ENCODE data around the gene AGAP1.
A peak's percentile ranks its signal among the peaks of the same experiment; 100 is the strongest.
"Not testable (repeated sequence)": the region's sequence is repeated elsewhere in the genome, so short reads cannot be mapped to it uniquely, and the experiment has no call there.

Gene AGAP1

DNA sequence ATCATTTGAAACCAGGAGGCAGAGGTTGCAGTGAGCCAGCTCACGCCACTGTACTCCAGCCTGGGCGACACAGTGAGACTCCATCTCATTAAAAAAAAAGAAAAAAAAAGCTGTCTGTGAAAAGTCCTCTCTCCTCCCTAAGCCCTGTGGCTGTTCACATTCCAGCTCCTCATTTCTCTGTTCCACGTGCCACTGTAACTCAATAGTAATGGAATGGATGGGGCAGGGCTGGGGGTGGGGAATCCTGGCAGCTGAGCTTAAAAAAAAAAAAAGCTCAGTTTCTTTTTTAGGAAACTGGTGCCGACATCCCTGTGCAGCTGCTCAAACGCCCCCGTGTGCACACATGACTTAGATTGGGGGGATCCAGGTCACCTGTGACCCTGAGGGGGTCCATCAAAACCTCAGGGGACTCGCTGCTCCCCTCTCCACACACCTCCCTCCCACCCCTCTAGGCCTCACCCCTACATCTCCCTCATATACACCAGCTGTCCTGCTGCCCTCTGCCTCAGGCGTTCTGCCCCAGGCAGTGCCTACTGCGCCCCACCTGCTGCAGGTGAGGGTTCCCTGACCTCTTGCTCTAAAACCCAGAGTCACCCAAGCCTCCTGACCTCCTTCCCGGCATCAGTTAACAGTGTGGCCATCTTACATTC, 255.4 kb downstream of the AGAP1 start:
- no peak for DNase-seq

DNA sequence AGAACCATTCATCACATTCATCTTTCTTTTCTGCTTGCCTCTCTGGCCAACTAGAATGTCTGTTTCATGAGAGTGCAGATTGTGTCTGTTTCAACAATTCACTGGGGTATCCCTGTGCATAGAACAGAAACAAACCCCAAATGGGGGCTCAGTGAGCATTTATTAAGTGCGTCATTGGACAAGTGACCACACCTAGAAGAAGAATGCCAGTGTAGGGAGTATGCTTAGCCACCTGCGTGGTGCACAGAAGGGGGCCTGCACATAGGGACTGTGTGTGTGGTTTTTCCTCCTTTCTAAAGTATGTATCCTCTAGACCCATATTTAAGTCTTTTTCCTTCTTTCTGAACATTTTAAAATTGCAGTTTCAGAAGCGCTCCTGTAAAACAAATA, 255.9 kb downstream of the AGAP1 start:
- no peak for DNase-seq

GRCh38 chr2:235752846-235753245, 259.0 kb downstream of the AGAP1 start:
- no peak for DNase-seq

DNA sequence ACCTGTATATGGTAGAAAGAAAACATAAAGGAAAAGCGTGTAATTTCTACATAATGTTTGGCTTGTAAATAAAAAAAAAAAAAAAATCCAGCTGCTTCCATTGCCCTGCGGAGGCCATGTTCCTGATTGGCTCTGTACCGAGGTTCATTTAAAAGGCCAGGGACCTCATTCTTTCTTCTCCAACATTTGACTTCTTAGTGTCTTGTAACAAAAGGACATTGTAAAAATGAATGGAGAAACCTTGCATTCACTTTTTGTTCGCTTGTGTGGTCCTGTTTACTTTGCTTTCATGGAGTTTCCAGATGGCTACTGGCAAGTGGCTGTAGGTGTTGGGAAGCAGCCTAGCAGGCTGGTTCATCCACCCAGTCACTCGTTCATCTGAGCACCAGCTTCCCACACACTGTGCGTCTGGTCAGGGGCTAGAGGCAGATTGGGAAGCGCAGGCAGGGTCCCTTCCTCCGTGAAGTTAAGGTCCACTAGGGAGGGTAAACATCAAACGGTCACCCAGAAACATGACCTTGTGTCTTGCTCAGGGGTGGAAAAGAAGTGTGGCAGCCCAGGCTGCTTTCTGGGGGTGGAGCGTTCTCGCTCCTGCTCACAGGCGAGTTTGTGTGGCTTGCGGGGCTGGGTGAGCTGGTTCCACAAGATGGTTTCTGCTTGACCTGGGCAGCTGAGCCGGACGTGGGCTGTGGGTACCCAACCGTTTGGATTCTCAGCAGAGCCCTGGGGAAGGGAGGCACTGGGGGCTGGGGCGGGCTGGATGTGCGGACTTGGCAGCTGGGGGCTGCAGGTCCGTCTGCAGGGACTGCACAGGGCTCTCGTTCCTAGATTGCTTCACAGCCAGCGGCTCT, 260.7 kb downstream of the AGAP1 start:
- DNase-seq: no peak

DNA sequence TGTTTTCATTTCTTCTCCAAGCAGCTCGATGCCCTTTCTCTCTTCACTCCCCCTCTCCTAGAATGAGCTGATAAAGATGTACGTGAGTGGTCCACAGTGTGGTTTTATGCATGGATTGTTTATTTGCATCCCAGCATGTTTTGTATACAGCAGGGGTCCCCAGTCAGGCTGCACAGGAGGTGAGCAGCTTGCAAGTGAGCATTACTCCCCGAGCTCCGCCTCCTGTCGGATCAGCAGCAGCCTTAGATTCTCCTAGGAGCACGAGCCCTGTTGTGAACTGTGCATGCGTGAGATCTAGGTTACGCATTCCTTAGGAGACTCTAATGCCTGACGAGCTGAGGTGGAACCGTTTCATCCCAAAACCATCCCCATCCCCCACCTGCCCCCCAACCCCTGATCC, 262.6 kb downstream of the AGAP1 start:
- DNase-seq: no peak

DNA sequence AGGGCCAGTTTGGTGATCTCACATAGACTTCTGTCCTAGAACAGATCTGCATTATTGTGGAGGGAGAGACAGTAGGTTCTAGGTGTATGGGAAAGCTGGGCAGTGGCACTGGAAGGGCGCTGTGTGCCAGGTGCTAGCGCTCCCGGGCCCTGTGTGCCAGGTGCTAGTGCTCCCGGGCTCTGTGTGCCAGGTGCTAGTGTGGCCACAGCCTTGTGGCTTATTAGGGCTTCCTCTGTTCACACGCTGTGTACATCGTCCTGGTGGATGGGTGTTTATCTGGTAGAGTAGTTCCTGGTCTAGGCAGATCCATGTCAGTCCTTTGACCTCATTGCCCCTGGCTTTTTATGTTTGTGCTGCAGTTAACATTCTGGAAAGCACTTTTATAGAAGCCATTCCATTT, 263.4 kb downstream of the AGAP1 start:
- DNase-seq: no peak

GRCh38 chr2:235757640-235758039, 263.8 kb downstream of the AGAP1 start:
- no peak for DNase-seq

DNA sequence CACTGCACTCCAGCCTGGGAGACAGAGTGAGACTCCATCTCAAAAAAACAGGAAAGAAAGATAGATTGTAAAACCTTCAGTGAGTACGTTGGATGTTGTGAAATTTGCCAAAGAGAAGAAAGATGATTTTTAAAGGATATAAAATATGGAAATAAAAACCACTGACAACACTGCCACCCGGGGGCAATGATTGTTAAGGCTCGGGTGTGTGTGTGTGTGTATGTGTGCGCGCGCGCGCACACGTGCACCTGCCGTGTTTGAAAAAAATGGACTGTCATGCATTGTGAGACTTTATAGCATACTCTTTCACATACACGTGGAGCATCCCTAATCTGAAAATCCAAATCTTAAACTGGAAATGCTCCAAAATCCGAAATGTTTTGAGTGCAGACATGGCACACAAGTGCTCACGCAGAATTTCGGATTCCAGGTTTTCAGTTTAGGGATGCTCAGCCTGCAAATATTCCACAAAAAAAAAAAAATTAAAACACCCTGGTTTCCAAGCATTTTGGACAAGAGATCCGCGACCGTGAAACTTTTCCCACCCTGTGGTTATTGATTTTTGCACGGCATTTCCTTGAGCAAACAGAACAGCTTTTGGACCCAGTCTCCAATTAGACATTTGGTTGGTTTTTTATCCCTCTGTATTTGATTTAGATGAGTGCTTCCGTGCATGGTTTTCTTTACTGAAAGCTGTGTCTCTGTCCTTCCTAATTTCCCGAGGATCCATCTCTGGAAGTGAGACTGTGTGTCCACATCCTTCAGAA, 269.2 kb downstream of the AGAP1 start:
- no peak for DNase-seq

DNA sequence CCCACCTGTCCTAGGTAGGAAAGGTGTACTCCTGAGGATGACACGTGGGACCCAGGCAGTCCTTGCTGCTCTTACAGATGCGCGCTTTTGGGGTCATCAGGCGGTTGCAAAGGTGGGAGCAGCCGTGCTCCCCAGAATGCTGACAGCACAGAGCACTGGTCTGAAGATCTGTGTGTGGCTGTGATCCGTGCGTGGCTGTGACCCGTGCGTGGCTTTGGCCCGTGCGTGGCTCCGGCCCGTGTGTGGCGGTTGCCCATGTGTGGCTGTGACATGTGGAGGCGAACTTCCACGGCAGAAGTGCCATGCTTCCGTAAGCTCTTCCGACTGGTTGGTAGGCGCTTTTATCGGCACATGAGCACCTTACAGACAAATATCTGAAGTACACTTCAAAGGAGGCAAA, 270.0 kb downstream of the AGAP1 start:
- DNase-seq: no peak

DNA sequence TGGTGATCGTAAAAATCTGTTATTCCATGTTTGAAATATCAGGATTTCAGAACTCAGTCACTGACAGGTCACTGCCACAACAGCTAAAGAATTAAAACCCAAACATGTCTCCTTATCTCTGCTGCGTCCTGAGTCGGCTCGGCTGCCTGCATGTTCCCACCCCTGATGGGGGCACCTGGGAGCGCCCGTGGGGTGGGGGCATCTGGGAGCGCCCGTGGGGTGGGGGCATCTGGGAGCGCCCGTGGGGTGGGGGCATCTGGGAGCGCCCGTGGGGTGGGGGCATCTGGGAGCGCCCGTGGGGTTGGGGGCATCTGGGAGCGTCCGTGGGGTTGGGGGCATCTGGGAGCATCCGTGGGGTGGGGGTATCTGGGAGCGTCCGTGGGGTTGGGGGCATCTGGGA, 270.6 kb downstream of the AGAP1 start:
- DNase-seq: not testable (repeated sequence)

DNA sequence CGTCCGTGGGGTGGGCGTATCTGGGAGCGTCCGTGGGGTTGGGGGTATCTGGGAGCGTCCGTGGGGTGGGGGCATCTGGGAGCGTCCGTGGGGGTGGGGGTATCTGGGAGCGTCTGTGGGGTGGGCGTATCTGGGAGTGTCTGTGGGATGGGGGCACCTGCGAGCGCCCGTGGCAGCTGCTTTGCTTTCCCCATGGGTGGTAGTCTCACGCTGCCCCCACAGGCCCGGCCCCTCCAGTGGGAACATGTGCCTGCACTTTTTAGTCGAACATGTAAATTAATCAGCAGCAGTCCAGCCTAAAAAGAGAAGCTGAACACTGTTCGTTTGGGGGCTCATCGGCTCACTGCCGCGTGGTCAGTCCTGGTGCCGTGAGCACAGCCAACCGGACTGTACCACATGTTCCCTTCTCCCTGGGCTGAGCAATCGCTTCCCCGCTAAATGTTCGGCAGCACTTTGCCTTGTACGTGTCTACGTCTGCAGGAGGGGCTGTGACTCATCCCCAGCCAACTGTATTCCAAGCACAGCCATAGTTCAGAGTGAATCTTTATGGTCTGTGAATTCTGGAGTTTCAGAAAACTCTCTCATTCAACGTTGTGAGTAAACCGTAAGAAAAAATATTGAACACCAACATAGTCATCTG, 271.5 kb downstream of the AGAP1 start:
- no peak for DNase-seq

DNA sequence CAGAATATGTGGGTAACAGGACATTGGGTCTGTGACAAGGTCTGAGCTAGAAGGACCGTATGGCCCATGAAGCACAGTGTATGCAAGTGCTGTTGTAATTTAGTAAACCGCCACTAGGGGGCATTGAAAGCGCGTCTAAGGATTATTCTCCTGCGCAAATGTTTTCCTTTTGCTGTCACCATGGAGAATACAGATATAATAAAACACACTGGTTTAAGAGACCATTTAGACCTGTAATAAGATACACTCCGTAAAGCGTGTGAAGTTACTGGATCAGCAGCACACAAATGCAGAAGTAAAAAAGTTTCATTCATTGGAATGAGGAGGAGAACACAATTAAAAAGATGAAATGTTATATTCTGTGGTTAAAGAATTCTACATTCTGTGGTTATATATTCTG, 272.4 kb downstream of the AGAP1 start:
- peak; percentile 40 for DNase-seq

GRCh38 chr2:235768606-235769005, 274.8 kb downstream of the AGAP1 start:
- no peak for DNase-seq

GRCh38 chr2:235769046-235769445, 275.2 kb downstream of the AGAP1 start:
- DNase-seq: no peak

- no peak for DNase-seq
Observed at GRCh38 chr2:235770909-235771820, 277.3 kb downstream of the AGAP1 start.

DNA sequence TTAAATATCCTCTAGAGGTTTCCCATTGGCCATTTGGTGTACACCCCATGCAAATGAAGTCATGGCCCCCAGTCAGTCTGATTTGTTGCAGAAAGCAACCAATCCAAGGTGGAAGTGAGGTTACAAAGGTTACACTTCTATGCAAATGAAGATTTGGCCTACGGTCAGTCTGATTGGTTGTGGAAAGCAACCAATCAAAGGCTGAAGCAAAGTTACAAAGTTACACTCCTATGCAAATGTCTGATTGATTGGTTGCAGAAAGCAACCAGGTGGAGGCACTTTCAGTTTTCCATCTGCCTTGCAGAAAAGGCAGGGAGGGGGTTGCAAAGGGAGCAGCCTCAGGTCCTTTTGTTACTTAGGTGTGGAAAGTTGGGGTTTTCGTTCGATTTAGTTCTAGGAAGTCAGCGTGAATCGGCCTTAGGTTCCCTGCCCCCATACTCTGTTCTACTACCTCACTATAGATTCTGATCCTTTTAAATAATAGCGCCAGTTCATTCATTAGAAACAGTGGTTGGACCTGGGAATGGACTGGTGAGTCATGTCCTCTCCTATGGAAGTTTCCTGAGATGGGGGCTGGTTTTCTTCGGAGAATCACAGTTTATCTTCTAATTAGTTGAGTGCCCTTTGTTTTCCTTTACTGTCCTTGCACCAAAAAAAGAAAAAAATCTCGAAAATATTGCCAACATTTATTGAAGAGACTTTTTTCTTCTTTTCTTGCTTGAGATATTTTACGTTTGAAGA, 279.5 kb downstream of the AGAP1 start:
- DNase-seq: peak; percentile 29

- DNase-seq: no peak
Observed at GRCh38 chr2:235774153-235774870, 280.5 kb downstream of the AGAP1 start.

GRCh38 chr2:235776531-235776930, 282.7 kb downstream of the AGAP1 start:
- no peak for DNase-seq

DNA sequence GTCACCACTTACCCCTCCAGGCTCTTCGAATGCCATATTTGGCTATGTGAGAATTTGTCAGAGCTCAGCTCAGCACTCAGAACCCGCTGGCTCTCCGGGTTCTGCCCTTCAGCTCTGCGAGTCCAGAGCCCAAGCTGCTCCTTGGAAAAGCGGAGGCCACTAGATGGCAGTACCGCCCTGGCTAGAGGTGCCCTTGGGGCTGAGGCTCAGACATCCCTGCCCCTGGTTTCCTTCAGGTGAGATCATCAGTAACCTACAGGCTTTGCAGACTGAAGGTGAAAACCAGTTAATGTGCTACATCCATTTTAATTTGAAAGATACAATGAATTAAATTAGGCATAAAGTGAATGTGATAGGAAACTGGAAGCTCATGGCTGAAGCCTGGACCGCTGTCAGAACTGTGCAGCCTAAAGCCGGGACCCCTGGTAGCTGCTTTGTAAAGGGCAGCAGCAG, 285.6 kb downstream of the AGAP1 start:
- DNase-seq: peak; percentile 16

DNA sequence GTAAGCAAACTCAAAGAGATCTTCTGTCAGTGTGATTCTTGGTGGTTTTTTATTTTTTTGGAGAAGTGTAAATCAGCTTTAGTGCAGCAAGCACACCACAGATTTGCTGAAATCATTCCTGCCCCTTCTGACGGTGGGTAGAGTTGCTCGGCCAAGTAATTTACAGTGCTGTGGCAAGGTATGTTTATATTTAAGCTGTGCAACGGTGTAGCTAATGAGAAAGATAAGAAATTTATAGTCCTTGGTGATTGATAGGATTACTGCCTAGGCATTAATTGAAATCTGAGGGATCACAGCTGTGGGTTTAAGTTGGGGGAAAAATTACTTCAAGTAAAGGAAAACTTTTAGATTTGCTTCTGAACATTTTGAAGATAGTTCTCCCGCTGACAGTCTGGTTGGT, 286.6 kb downstream of the AGAP1 start:
- no peak for DNase-seq

DNA sequence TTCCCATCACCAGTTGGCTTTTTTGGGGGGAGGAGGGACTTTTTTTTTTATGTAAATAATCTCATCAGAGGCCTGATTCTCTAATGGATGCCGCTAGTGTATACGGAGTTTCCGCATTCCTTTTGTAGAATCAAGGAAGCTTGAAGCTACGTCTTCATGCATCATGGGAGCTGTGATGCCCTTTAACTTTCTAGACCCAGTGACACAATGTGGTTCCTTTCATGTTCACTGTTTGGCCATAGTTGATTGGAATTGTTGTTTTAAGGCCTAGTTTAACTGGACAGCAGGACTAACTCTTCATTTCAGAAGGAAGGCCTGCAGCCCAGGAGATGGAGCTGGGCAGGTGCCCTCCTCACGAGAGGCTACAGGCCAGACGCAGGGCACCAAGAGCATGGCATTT, 287.9 kb downstream of the AGAP1 start:
- no peak for DNase-seq

Data from NCI-H1048 (cell line).